Type B pancreatic cell (in vitro differentiated cells): ENCODE results near the gene ADARB2. TPM values are rescaled to one million over a fixed set of nuclear protein-coding genes. Genes with fewer than 3 reads are reported as not detected.

ENCODE experiments used
- DNase-seq: peaks from one replicate; pipeline ENCODE4 v3.0.0; 2021; ENCODE audit warnings: mixed read lengths; ENCODE audit not compliant: unreplicated experiment; ENCODE audit errors: extremely low spot score
- H3K27ac Mint-ChIP-seq: 2 replicates; pipeline ENCODE4 v1.8.0; 2021; ENCODE audit warnings: mild to moderate bottlenecking, mixed read lengths
- H3K27me3 Mint-ChIP-seq: 2 replicates; pipeline ENCODE4 v1.8.0; 2021; ENCODE audit warnings: mixed read lengths
- H3K36me3 Mint-ChIP-seq: 2 replicates; pipeline ENCODE4 v1.8.0; 2021; ENCODE audit warnings: mixed read lengths
- H3K4me1 Mint-ChIP-seq: one replicate; pipeline ENCODE4 v1.8.0; 2021; ENCODE audit warnings: mixed read lengths; ENCODE audit not compliant: unreplicated experiment
- H3K4me3 Mint-ChIP-seq: 2 replicates; pipeline ENCODE4 v1.8.0; 2021; ENCODE audit warnings: mild to moderate bottlenecking, mixed read lengths
- H3K9me3 Mint-ChIP-seq: 2 replicates; pipeline ENCODE4 v1.8.0; 2021; ENCODE audit warnings: mixed read lengths
- CTCF ChIP-seq: fragments of 200-600 bp; sonication (generic); conservative IDR thresholded peaks from 2 replicates; pipeline ENCODE4 v1.5.0; 2021; ENCODE audit warnings: antibody characterized with exemption, mild to moderate bottlenecking
- total RNA-seq: library from RNA; stranded (reverse); gene quantifications from 2 replicates; pipeline ENCODE4 v1.2.1, GENCODE V29; 2021; ENCODE audit warnings: low replicate concordance

Gene ADARB2
- total RNA-seq, 1 donor from 2014 or later = 4.9 TPM

- no peak overlapping the region for H3K27ac Mint-ChIP-seq
- DNase-seq = no peak
- no peak overlapping the region for H3K4me3 Mint-ChIP-seq
- no peak for TF ChIP-seq CTCF
- no peaks in the 10 kb centered on the region for H3K9me3 Mint-ChIP-seq
- peaks cover 6% of the 10 kb centered on the region for H3K4me1 Mint-ChIP-seq
- H3K27me3 Mint-ChIP-seq = peaks cover 42% of the 10 kb centered on the region
- H3K36me3 Mint-ChIP-seq = no peaks in the 10 kb centered on the region
Measured at GRCh38 chr10:1536341-1536740, 201.0 kb downstream of the ADARB2 start.

GRCh38 chr10:1535301-1535965 lies 201.9 kb downstream of the ADARB2 start:
- H3K9me3 Mint-ChIP-seq = no peaks in the 10 kb centered on the region
- peaks cover 6% of the 10 kb centered on the region for H3K4me1 Mint-ChIP-seq
- H3K27me3 Mint-ChIP-seq = peaks cover 51% of the 10 kb centered on the region
- TF ChIP-seq CTCF = no peak
- DNase-seq = no peak
- peak overlapping the region; percentile 43 for H3K27ac Mint-ChIP-seq
- no peak overlapping the region for H3K4me3 Mint-ChIP-seq
- H3K36me3 Mint-ChIP-seq = no peaks in the 10 kb centered on the region

- H3K4me3 Mint-ChIP-seq = no peak overlapping the region
- peaks cover 6% of the 10 kb centered on the region for H3K4me1 Mint-ChIP-seq
- DNase-seq = no peak
- peaks cover 53% of the 10 kb centered on the region for H3K27me3 Mint-ChIP-seq
- no peaks in the 10 kb centered on the region for H3K36me3 Mint-ChIP-seq
- H3K27ac Mint-ChIP-seq = peak overlapping the region; percentile 30
- TF ChIP-seq CTCF = no peak
- H3K9me3 Mint-ChIP-seq = no peaks in the 10 kb centered on the region
Measured at GRCh38 chr10:1534820-1535219, 202.5 kb downstream of the ADARB2 start.

GRCh38 chr10:1532636-1533035 lies 204.7 kb downstream of the ADARB2 start:
- peaks cover 60% of the 10 kb centered on the region for H3K27me3 Mint-ChIP-seq

GRCh38 chr10:1531883-1532597 lies 205.3 kb downstream of the ADARB2 start:
- H3K4me1 Mint-ChIP-seq = peaks cover 6% of the 10 kb centered on the region
- H3K27me3 Mint-ChIP-seq = peaks cover 61% of the 10 kb centered on the region
- TF ChIP-seq CTCF = no peak
- H3K36me3 Mint-ChIP-seq = no peaks in the 10 kb centered on the region
- no peak overlapping the region for H3K4me3 Mint-ChIP-seq
- no peak for DNase-seq
- H3K27ac Mint-ChIP-seq = no peak overlapping the region
- H3K9me3 Mint-ChIP-seq = no peaks in the 10 kb centered on the region

More at GRCh38 chr10:1532636-1533035, 204.7 kb downstream of the ADARB2 start:
- no peaks in the 10 kb centered on the region for H3K36me3 Mint-ChIP-seq
- H3K4me3 Mint-ChIP-seq = no peak overlapping the region
- H3K4me1 Mint-ChIP-seq = peaks cover 6% of the 10 kb centered on the region
- H3K27ac Mint-ChIP-seq = no peak overlapping the region
- no peak for TF ChIP-seq CTCF
- no peaks in the 10 kb centered on the region for H3K9me3 Mint-ChIP-seq
- no peak for DNase-seq
